ENCODE measurements around the gene ALKBH6. TPM values are rescaled to one million over a fixed set of nuclear protein-coding genes. Genes with fewer than 3 reads are reported as not detected.
"Not testable (repeated sequence)": the region's sequence is repeated elsewhere in the genome, so short reads cannot be mapped to it uniquely, and the experiment has no call there.

The ALKBH6 gene
- total RNA-seq, 2 donors from 2014 or later: 9.6 to 33.0 TPM

DNA sequence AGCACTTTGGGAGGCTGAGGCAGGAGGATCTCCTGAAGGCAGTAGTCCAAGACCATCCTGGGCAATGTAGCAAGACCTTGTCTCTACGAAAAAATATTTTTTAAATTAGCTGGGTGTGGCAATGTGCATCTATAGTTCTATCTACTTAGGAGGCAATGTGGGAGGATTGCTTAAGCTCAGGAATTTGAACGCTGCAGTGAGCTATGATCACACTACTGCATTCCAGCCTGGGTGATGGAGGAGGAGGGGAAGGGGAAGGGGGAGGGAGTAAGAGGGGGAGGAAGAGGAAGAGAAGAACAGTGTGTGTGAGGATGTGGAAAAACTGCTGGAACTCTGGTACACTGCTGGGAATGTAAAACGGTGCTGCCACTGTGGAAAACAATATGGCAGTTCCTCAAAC lies 27.8 kb upstream of the ALKBH6 start:
- H3K27me3 ChIP-seq: no peaks in the 10 kb centered on the region
- TF ChIP-seq CTCF (IDR thresholded peaks at IDR 0.05): no peak
- TF ChIP-seq POLR2A (IDR thresholded peaks at IDR 0.05): no peak
- intact Hi-C loops (cut with DNase I): no loop called here
- no peaks in the 10 kb centered on the region for H3K9me3 ChIP-seq
- DNase-seq (peak in 3 of 4 donors; percentile 16 to 53 (median 35)), ATAC-seq (peak; percentile 83)
- H3K4me1 ChIP-seq: no peaks in the 10 kb centered on the region
- 34% methylated on average over 3 of the region's 3 CpGs for WGBS, 2 donors
- H3K4me3 ChIP-seq: no peak overlapping the region
- H3K36me3 ChIP-seq (replicated peaks in 1 of 2; ENCODE audit: insufficient read depth in 1 of 2, low read depth in 2 of 2): peaks cover 0 to 3% of the 10 kb centered on the region in 2 donors
- peak overlapping the region in 2 of 4 donors; percentile 39 to 42 for H3K27ac ChIP-seq

- DNase-seq; H3K27me3 ChIP-seq; H3K9me3 ChIP-seq; H3K36me3 ChIP-seq (replicated peaks in 1 of 2; ENCODE audit: insufficient read depth in 1 of 2, low read depth in 2 of 2); H3K4me1 ChIP-seq; ATAC-seq; intact Hi-C loops (cut with DNase I); H3K4me3 ChIP-seq: not testable (repeated sequence)
- 91% methylated on average over 6 of the region's 6 CpGs for WGBS, 2 donors
- H3K27ac ChIP-seq: peak overlapping the region in 2 of 4 donors; percentile 39 to 42
These were observed 27.1 kb upstream of the ALKBH6 start for GRCh38 chr19:36041092-36041491.

GRCh38 chr19:36040495-36040894 lies 26.5 kb upstream of the ALKBH6 start:
- no peaks in the 10 kb centered on the region for H3K9me3 ChIP-seq
- DNase-seq (no peak), ATAC-seq (no peak)
- intact Hi-C loops (cut with DNase I): no loop called here
- 85 to 88% methylated on average over 6 of the region's 6 CpGs for WGBS, 2 donors
- no peak overlapping the region for H3K4me3 ChIP-seq
- TF ChIP-seq CTCF (IDR thresholded peaks at IDR 0.05): no peak
- TF ChIP-seq POLR2A (IDR thresholded peaks at IDR 0.05): no peak
- H3K36me3 ChIP-seq (replicated peaks in 1 of 2; ENCODE audit: insufficient read depth in 1 of 2, low read depth in 2 of 2): peaks cover 0 to 3% of the 10 kb centered on the region in 2 donors
- no peaks in the 10 kb centered on the region for H3K27me3 ChIP-seq
- no peaks in the 10 kb centered on the region for H3K4me1 ChIP-seq
- no peak overlapping the region for H3K27ac ChIP-seq

- H3K27ac ChIP-seq: peak within 1 kb of the TSS in 1 of 4 donors; percentile 12
- 2 to 4% methylated on average over 28 to 48 of the region's 51 CpGs for WGBS, 2 donors
- peak; percentile 39 for ATAC-seq
- H3K9me3 ChIP-seq: no peaks in the 10 kb centered on the region
- H3K36me3 ChIP-seq (replicated peaks in 1 of 2; ENCODE audit: insufficient read depth in 1 of 2, low read depth in 2 of 2): no peaks in the 10 kb centered on the region
- H3K27me3 ChIP-seq: peaks cover 0 to 6% of the 10 kb centered on the region in 2 donors
- peaks cover 7% of the 10 kb centered on the region for H3K4me1 ChIP-seq
- intact Hi-C loops (cut with DNase I): no loop called here
- no peak for TF ChIP-seq POLR2A (IDR thresholded peaks at IDR 0.05)
- TF ChIP-seq CTCF (IDR thresholded peaks at IDR 0.05): no peak
- no peak within 1 kb of the TSS for H3K4me3 ChIP-seq
- DNase-seq: peak in 2 of 4 donors; percentile 41 to 42
These were observed 18.5 kb upstream of the ALKBH6 start, which contains the start of gene CLIP3 for GRCh38 chr19:36032251-36033104. TSS of gene CLIP3 (minus strand) at chr19:36032873. CDS start at chr19:36032357, 516 bp downstream.

GRCh38 chr19:36031308-36031707 lies 17.3 kb upstream of the ALKBH6 start:
- peaks cover 0 to 6% of the 10 kb centered on the region in 2 donors for H3K27me3 ChIP-seq
- TF ChIP-seq POLR2A (IDR thresholded peaks at IDR 0.05) (no peak), CTCF (IDR thresholded peaks at IDR 0.05) (no peak)
- 74 to 90% methylated on average over 6 of the region's 6 CpGs for WGBS, 2 donors
- no peak for DNase-seq
- H3K4me3 ChIP-seq: no peak overlapping the region
- H3K4me1 ChIP-seq: peaks cover 7% of the 10 kb centered on the region
- no peak for ATAC-seq
- no peaks in the 10 kb centered on the region for H3K9me3 ChIP-seq
- no peak overlapping the region for H3K27ac ChIP-seq
- intact Hi-C loops (cut with DNase I): no loop called here
- no peaks in the 10 kb centered on the region for H3K36me3 ChIP-seq (replicated peaks in 1 of 2; ENCODE audit: insufficient read depth in 1 of 2, low read depth in 2 of 2)

Data from body of pancreas (tissue), 4 donors.